ENCODE results near the gene ETS1.

ETS1 gene

DNA sequence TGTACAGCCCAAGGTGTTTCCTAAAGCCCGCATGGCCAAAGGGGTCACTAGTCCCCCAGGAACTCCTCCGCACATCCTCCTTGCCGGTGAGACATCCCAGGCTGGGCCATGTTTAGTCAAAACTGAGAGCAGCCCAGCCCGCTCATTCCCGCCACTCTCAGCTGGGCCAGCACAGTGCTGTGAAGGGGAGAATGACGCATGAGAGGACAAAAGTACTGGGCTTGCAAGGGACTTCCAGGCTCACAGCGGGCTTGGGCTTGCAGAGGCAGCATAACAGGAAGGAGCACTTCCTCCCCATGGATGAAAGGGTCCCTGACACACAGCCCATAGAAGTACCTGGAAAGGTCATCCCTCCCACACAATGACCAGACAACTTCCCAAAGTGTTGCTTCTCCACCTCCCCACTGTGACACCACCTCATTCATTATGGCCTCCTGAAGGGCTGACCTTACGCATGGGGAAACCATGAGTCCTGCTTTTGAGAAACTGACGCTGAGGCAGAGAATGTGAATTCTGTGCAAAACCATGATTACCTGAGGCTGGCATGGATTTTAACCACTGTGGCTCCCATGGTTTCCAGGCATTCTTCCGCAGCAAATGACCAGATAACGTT is 19.1 kb downstream of the ETS1 start:
- no peak for DNase-seq (ENCODE audit: low read depth in 2 of 2)

DNA sequence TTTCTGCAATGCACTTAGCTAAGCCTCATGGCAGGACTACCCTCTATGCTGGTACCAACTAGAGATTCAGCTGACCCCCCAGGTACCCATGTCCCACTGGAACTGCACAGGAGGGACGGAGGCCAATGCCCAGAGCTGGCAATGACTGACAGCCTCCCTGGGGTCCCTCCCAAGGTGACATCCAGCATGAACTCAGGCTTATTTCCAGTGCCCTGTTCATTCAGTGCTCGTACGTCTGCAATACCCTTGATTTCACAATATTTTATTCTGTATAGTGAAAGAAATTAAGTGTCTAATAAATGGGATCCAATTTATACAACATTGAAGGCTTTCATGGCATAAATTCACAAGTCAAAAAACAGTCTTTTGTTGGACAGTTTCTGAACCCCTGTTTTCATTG is 20.2 kb downstream of the ETS1 start:
- no peak for DNase-seq (ENCODE audit: low read depth in 2 of 2)

DNA sequence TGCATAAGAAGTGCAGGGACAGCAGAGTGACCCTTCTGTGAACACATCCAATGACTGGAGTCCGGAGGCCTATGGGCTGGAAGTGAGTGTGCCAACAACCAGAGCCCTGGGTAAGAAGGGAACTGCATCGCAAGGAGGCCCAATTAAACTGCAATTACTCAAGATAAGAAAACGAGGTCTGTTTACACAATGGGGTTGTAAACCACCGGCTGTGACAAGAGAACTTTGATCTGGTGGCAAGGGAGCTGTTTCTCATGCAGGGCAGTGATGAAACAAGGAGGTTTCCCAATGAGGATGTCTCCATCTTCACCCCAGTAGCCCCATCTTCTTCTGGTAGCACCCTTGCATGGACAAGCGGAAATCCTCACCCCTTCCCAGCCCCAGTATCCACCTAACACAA is 21.5 kb downstream of the ETS1 start:
- no peak for DNase-seq (ENCODE audit: low read depth in 2 of 2)

DNA sequence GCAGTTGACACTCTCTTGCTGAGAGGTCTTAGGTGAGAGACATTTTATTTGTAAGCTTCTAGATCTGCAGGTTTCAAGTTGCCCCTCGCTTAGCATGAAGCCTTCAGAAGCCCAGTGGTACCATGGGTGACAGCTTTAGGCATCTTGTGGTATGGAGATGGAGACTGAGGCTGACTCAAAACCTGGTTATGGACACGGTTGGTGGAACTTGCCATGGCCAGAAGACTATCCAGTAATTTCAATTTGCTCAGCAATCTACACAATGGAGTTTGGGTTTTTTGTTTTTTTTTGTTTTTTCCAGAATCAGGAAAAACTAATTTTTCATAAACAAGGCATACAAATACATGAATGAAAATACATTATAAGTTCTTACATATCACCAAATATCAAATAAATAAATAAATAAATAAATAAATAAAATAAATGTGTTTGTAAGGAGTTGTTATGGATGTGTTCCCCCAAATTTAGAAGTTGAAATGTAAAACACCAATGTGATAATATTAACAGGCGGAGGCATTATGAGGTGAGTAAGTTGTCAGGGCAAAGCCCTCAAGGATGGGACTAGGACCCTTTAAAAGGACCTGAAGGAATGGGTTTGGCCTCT is 22.6 kb downstream of the ETS1 start:
- DNase-seq (ENCODE audit: low read depth in 2 of 2) = no peak

DNA sequence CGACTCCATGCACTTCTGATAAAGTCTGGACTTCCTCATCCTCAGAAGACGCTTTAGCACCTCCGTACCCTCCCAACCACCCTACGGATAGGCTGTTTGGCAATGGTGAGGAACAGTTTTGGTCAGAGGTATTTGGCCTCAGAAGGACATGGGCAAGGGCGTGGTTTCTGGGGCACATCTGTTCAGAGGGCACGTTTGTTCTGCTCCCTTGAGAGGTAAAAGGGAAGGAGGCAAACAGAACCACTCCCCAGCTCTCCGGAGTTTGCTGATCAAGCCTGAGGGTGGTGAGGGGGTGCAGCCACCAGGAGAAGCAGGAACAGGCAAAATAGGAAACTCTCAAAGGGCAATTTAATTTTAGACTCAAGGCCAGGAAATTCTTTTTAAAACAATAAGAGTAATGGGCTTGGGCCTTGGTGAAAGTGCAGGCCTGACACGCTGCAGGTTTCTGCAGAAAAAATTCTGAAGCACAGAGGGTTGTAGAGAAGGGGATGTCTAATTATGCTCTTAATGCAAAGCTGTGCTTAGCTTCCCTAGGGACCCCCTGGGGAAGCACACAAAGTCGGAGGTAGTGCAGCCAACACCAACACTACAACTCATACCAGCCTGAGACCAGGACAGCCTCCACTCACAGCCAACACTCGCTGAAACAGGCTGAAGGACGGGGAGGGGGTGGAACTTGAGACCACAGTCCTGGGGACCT is 23.3 kb downstream of the ETS1 start:
- DNase-seq (ENCODE audit: low read depth in 2 of 2) = no peak

DNA sequence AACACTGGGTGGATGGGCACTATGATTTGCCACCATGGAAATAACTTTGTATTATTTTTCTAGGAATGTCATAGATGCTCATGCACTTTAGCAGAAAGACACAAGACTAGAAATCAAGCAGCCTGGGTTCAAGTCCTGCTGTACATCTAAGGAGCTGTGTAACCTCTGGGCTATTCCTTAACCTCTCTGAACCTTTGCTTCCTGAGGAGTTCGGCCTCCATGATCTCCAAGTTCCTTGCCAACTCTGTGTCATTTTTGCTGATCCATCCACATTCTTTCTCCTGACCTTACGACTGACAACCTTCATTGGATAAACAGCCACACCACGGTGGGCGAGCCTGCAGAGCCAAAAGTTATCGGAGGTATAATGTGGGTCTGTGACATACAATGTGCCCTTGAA is 24.1 kb downstream of the ETS1 start:
- DNase-seq (ENCODE audit: low read depth in 2 of 2) = no peak

DNA sequence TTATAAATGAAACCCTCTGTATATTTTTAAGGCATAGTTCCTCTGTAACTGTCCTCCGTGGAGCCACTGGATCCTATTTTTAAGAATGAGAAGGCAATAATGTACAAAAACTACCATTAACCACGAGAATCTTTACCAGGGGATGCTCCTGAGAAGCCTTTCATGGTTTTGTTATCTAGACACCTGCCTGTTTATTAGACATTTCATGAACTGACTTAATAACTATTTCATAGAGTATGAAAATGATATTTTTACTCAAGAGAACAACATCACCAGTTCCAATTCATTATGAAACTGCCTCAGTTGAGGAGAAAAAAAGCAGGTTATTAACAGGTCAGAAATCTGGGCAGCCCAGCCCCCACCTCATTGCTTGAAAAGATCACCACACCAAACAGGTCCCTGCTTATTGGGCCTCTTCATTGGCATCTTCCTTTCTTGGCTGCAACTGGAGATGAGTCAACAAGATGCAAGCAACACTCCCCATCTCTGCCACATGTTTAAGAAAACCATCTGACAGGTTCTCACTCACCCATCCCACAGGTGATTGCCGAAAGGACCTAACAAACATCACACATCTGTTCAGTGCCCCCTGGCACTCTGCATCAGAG is 27.8 kb downstream of the ETS1 start:
- DNase-seq (ENCODE audit: low read depth in 2 of 2) = no peak

DNA sequence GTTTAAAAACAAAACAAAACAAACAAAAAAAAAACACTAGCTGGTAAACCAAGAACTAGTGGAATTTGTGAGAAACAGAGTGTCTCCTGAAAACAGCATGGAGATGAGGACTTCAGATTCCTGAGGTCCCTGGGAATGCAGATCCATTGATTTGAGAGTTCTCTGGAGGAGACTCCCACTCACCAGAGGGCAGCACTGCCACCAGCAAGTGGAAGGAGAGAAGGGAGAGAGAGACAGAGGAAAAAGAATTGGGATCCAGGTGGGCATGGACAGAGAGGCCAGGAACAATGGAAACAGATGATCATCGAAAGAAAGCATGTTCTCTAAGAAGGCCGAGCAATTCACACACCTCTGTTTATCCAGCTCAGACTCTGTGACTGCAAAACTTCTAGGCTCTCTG is 31.8 kb downstream of the ETS1 start:
- no peak for DNase-seq (ENCODE audit: low read depth in 2 of 2)

DNA sequence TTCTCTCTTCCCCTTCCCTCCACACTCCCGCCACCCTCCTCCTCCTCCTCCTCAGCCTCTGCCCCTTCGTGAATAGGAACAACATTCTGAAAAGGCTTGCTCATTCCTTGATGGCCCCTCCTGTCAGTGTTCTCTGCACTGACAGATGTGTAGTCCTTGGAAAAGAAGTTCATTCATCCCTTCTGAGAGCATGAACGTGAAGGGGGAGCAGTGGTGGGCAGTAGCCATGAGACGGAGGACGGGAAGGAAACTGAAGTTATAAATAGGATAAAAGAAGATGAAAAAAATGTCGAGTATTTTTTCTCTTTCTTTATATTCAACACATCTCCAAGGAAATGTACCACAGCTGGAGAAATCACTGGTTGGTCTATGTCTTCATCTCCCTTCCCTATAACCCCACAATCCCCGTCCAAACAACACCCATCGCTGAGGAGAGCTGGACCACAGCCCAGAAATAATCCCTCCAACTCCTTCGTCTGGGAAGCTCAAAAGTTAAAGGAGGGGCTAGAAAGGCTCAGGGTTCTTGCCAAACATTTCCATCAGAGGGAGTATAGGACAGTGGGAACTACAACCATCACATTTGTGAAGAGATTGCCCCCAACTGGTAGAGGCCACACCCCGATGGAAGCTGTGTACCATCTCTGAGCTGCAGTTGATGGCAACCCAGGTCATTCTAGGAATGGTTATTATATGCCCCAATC is 33.5 kb downstream of the ETS1 start:
- DNase-seq (ENCODE audit: low read depth in 2 of 2) = no peak

DNA sequence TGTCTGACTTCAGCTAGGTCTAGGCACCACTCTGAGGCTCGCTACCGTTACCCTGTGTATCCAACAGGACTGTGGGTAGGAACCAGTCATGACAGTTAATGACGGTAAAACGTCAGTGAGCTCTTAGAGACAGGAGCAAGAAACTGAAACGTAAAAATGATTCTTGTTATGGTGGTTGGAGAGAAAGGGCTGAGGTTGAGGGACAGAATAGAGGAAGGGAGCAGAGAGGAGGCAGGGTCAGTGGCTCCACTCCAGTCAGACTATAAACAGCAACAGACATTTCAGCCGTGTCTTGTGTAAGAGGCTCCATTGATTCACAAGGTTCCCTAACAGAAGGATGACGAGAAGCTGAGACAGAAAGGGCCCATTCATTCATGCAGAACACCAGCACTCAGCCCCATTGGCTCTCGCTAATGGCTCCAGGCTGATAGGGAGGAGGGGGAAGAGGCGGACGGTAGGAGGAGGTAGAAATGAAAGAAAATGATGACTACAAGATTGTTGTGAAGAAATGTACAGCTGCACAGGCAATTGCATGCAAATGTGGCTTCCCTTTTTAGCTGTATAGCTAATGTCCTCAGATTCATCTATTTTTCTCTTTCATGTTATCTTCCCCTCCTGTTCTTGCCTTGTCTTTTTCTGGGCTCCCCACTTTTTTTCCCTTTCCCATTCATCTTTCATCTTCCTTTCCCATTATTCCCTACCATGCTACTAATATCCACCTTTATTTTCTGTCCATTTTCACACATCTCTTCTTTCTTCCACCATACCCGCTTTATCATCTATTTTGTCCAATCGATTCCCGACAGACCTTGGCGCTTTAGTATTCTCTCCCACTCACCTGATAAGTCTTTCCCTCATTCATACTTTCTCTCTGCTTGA is 34.3 kb downstream of the ETS1 start:
- DNase-seq (ENCODE audit: low read depth in 2 of 2) = no peak

DNA sequence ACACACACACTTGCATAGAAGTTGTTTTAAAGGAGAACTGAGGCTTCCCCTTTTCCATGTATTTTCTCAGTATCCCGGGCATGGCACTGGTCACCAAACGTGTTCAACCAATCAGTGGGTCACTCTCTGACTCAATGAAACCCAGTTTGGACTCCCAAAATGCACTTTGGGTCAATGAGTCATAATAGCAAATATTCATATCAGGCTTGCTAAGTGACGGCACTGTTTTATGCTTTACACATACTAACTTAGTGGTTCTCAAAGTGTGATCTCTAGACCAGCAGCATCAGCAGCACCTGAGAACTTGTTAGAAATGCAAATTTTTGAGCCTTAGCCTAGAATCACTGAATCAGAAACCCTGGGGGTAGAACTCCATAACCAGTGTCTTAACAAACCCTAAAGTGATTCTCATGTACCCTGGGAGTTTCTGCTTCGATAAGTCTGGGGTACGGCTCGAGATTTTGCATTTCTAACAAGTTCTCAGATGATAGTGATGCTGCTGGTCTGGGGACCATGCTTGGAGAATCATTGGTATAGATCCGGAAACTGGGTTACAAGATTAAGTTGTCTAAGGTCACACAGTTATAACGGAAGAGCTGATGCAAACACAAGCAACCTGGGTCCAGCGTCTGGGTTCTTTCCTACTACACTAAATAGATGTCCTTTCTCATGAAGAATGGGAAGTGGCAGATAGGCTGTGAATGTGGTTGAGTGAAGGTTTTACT is 35.6 kb downstream of the ETS1 start:
- DNase-seq (ENCODE audit: low read depth in 2 of 2) = no peak

DNA sequence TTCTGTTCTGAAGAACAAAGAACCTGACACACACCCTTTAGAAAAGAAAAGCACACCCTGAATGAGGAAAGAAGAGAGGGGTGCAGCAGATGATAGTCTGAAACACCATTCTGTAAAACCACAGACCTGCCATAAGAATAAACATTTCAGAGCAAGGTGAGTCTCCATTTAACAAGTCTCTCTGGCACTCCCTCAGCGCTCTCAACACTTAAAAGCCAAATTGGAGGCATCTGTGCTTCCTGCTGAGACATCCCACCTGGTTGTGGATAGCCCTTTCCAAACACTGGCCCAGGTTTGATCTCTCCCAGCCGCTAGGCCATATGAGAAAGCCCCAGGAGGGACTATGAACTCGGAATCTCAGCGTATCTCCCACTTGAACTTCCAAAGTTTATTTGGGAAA is 36.3 kb downstream of the ETS1 start:
- no peak for DNase-seq (ENCODE audit: low read depth in 2 of 2)

DNA sequence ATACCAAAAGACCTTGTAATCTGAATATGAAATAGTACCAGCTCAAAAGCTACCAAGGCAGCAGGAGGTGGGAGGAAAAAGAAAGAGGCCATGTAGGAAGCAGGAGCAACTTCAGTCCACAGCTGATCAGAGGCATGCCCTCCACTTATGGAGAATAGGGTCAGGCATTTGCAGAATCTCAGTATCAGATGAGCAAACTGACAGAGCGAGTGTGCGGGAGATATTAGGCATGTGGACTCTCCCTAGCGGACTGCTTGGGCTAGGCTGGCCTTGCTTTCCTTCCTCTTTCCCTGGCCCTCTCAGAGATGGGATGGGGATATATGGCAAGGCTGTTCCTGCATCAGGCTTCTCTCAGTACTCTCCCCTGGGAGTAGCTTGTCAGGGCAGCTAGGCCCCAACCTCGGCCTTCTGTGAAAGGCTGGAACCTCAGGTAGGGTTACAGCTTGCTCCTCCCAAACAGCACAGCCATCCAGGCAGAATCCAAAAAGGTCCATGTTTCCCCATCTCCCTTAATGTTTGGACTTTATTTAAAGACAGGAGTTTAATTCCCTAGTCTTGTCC is 37.0 kb downstream of the ETS1 start:
- no peak for DNase-seq (ENCODE audit: low read depth in 2 of 2)

DNA sequence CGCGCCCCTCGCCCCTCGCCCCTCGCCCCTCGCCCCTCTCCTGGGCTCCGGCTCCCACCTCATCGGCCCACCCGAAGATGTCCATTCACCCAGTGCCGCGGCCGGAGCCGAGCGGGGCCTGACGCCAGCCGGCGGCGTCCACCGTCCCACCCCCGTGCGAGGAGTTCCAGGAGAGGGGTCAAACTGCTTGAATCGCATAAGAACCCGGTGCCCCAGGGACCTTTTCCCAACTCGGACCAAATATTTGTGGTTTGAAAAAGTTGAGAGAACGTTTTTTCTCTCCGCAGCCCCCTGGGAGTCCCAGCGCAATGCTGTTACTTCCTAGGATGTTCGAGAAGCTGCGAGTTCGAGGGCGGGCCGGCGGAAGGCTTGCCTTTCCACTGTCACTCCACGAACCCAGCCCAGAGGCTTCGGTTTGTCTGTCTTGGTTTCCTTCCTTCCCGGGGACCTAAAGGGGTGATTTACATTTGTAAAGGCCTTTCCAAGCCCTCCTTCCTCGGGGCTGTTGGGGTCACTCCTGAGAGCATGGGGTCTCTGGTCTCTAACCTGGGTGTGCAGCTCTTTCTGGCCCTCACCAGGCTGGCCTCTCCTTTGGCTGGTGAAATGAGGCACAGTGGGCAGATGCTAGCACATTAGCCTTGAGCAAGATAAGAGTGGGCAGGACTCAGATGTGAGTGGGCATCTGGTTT is 38.0 kb downstream of the ETS1 start:
- no peak for DNase-seq (ENCODE audit: low read depth in 2 of 2)

DNA sequence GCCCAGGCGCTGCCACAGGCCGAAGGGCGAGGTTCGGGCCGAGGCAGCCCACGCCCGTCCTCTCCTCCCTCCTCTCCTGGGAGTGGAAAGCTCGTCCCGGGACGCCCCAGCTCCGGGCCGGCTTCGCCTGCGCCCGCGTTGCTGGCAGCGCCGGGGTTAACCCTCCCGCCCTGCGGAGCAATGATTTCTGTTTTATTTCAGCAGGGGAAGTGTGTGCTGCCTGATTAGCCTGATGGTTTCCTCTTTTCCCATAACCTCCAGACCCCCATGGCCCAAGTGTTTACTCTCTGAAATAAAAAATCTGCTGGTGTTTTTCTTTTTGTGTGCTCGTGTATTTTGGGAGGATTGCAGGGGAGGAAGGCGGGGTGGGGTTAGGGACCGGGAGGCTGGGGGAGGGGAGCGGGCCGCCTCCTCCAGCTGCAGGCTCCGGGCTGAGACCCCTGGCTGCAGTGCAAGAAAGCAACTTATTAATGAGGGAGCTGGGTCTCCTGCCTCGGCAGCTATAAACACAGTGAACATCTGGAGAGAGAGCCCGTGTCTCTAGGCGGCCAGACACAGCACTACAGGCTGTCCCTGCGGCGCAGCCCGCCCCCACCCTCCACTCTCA is 38.6 kb downstream of the ETS1 start:
- DNase-seq (ENCODE audit: low read depth in 2 of 2) = no peak

DNA sequence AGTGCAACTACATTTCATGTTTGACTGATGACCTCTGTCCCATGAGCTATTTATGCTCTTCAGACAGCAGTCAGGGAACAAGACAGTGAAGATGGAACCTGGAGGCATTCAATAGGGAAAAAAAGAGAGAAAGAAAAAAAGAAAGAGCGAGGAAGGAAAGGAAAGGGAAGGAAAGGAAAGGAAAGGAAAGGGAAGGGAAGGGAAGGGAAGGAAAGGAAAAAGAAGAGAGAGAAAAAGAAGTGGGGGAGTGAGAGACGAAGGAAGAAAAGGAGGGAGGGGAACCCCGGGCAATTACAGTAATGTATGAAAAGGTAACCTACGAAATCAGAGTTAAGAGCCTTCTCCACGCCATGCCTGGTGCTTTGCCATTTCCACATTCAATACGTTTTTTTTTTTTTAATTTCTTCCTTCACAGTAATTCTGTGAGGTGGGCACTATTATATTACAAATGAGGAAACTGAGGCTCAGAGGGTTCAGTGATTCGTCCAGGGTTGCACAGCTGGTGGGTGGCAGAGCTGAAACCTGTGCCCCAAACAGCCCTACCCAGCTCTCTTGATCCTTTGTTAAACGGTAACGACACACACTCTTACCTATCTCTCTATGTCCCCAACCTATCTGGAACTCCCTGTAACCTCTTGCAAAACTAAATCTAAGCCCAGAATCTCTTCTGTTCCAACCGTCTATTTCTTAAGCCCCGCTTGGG is 39.3 kb downstream of the ETS1 start:
- no peak for DNase-seq (ENCODE audit: low read depth in 2 of 2)

DNA sequence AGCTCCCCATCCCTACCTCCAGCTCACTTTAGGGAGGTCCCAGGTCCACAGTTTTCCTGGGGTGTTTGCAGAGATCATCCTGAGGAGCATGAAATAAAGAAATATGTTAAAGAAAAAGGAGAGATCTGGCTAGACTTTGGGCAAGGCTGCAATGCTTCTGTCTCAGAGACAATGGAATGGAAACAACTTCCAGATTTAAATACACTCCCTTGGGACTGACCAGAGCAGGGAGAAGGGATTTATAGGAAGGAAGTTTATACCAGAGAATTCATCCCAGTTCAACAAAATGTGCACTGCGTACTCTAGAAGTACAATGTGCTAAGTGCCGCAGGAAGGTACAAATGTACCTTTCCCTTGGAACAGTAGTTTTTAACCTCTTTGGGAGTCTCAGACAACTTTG is 40.4 kb downstream of the ETS1 start:
- no peak for DNase-seq (ENCODE audit: low read depth in 2 of 2)

DNA sequence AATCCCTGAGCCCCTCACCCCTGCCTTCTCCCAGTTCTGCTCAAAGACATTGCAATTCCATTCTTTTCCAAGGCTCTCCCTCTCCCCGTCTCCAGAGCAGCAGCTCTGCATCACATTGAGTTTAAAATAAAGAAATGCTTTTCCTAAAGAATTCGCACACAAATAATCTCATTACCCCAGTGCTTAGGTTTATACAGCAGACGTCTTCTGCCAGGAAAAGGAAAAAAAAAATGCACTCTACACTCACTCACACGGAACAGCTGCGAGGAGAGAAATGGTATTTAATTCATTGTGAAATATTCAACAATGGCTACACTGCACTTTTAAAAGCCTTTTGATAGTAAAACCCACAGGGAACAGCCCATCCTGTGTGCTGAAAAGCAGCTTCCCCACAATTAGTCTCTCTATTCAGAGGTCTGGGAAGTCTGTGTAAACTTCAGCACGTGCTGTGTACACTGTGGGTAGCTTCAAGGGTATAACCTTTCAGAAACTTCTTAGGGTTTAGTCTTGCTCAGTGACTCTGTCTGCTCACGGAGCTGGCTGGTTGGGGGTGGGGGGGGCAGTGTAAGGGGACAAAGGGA is 42.8 kb downstream of the ETS1 start:
- DNase-seq (ENCODE audit: low read depth in 2 of 2) = no peak

All from activated CD8-positive, alpha-beta memory T cell treated with anti-CD3 and anti-CD28 coated beads for 4 hours (primary cell).